Measurements from ENCODE around the gene SERAC1. TPM values are rescaled to one million over a fixed set of nuclear protein-coding genes. Genes with fewer than 3 reads are reported as not detected.

The SERAC1 gene
- total and polyA plus RNA-seq, 2 of the 4 experiments (the other 2 are of a cell fraction) = 7.7 to 15.6 TPM

GRCh38 chr6:158161566-158162254 is 6.4 kb downstream of the SERAC1 start:
- peak overlapping the region; percentile 45; the same call in 1 of the 2 replicates for H3K23ac ChIP-seq (ENCODE audit: low read depth, low read length)
- no peaks in the 10 kb centered on the region; the same call in 1 of the 2 replicates for H4K20me1 ChIP-seq (ENCODE audit: insufficient read depth, low read length)
- peak overlapping the region in 1 of 2 experiments; percentile 45; a peak in 1 of 4 replicates for H4K8ac ChIP-seq (ENCODE audit: low read depth in 2 of 2, low read length in 2 of 2)
- 0 out of 2 replicates have a peak overlapping the region, but pooled peaks have one; percentile 20 for H2BK20ac ChIP-seq (ENCODE audit: low read depth, low read length)
- intact Hi-C loops (cut with micrococcal nuclease) (no loop called here), in situ Hi-C loops (cut with MboI; ENCODE audit: low sequenced_read_pairs) (no loop called here), dilution Hi-C loops (cut with HindIII; ENCODE audit: low sequenced_read_pairs, unreplicated experiment) (no loop called here)
- H3K27me3 ChIP-seq (ENCODE audit: control insufficient read depth, insufficient read depth, low read length) = no peaks in the 10 kb centered on the region
- H4K5ac ChIP-seq (ENCODE audit: low read depth, low read length) = no peak overlapping the region
- no peaks in the 10 kb centered on the region for H3K9me3 ChIP-seq (ENCODE audit: control insufficient read depth, insufficient read depth, low read length)
- no peak overlapping the region for H2AFZ ChIP-seq (replicated peaks; ENCODE audit: low read length, poor library complexity)
- peak overlapping the region; percentile 31 for H3K4ac ChIP-seq (ENCODE audit: low read depth, low read length)
- no peaks in the 10 kb centered on the region for H3K36me3 ChIP-seq (ENCODE audit: control insufficient read depth, insufficient read depth, low read length)
- H3K18ac ChIP-seq (ENCODE audit: low read depth, low read length) = no peak overlapping the region; the same call in 1 of the 2 replicates
- no peak overlapping the region for H3K4me3 ChIP-seq (ENCODE audit: insufficient read depth, low read depth, low read length)
- peaks cover 11 to 26% of the 10 kb centered on the region in 2 experiments for H3K79me1 ChIP-seq (ENCODE audit: low read depth in 1 of 2, low read length in 2 of 2)
- H3K4me1 ChIP-seq (ENCODE audit: control insufficient read depth, insufficient read depth, low read length) = peaks cover 7% of the 10 kb centered on the region; the same call in 1 of the 2 replicates
- peaks cover 6% of the 10 kb centered on the region for H3K9me1 ChIP-seq (ENCODE audit: insufficient read depth, low read length)
- no TSS peak for BruUV-seq (replicated peaks)
- DNase-seq = no peak
- 60% methylated on average over 4 of the region's 5 CpGs; no CpG with 5 or more reads in 1 of the 2 experiments for WGBS, 2 experiments (ENCODE audit: extremely low coverage in 2 of 2, insufficient read length in 1 of 2)
- ChIA-PET CTCF (interaction anchor here (0.5 to 1.1 kb wide), 2 partner anchors 9 to 407 kb away, joined by 3 read pairs; no protein-coding TSS in a partner anchor), POLR2A (ENCODE audit: unreplicated experiment) (interaction anchor here (0.6 kb wide), 1 partner anchor 640 kb away, joined by 4 read pairs; no protein-coding TSS in a partner anchor)
- H3K56ac ChIP-seq (ENCODE audit: extremely low read depth, insufficient read depth, low read length) = no peak overlapping the region
- H4K91ac ChIP-seq (ENCODE audit: insufficient read depth, low read depth, low read length) = no peak overlapping the region; the same call in 1 of the 2 replicates
- H2AK9ac ChIP-seq (replicated peaks; ENCODE audit: low read depth, low read length, poor library complexity) = peak overlapping the region; percentile 47
- H2AK5ac ChIP-seq (ENCODE audit: low read depth, low read length) = peak overlapping the region; percentile 42
- H3K27ac ChIP-seq (ENCODE audit: insufficient read depth, low read length) = no peak overlapping the region
- no peak overlapping the region for H3K9ac ChIP-seq (ENCODE audit: low read depth, low read length)
- no peak overlapping the region for H3K4me2 ChIP-seq (ENCODE audit: low read depth, low read length)
- peak overlapping the region; percentile 25 for H2BK120ac ChIP-seq (ENCODE audit: low read depth, low read length)
- TF ChIP-seq RFX5 (IDR thresholded peaks at IDR 0.05; ENCODE audit: low read depth, low read length) = no peak
- no peak for TF ChIP-seq FOS (IDR thresholded peaks at IDR 0.05; ENCODE audit: low read depth, low read length)
- TF ChIP-seq MXI1 (IDR thresholded peaks at IDR 0.05; ENCODE audit: borderline replicate concordance, low read depth, low read length) = 0 out of 2 replicates have a peak, but pooled peaks have one; percentile 18
- no peak overlapping the region for H2BK15ac ChIP-seq (ENCODE audit: low read depth, low read length)
- peak overlapping the region; percentile 3 for H2BK5ac ChIP-seq (ENCODE audit: low read depth, low read length, poor library complexity, severe bottlenecking)
- peak overlapping the region; percentile 44; the same call in 1 of the 2 replicates for H3K14ac ChIP-seq (replicated peaks; ENCODE audit: low read depth, low read length)
- no peak; the same call in 1 of the 2 replicates for ATAC-seq (ENCODE audit: low read depth)

Data from IMR-90 (cell line).